G401.6 (cell line): ENCODE measurements around the gene KRT4.
"Not testable (repeated sequence)": the region's sequence is repeated elsewhere in the genome, so short reads cannot be mapped to it uniquely, and the experiment has no call there.

Experiments used
- FAIRE-seq: peaks from 2 replicates; lab custom pipeline; 2012; peaks lifted over from hg19 to GRCh38; lab: Jason Lieb, UNC

KRT4 gene

GRCh38 chr12:52807544-52808470 lies 6.1 kb downstream of the KRT4 start:
- no peak for FAIRE-seq

DNA sequence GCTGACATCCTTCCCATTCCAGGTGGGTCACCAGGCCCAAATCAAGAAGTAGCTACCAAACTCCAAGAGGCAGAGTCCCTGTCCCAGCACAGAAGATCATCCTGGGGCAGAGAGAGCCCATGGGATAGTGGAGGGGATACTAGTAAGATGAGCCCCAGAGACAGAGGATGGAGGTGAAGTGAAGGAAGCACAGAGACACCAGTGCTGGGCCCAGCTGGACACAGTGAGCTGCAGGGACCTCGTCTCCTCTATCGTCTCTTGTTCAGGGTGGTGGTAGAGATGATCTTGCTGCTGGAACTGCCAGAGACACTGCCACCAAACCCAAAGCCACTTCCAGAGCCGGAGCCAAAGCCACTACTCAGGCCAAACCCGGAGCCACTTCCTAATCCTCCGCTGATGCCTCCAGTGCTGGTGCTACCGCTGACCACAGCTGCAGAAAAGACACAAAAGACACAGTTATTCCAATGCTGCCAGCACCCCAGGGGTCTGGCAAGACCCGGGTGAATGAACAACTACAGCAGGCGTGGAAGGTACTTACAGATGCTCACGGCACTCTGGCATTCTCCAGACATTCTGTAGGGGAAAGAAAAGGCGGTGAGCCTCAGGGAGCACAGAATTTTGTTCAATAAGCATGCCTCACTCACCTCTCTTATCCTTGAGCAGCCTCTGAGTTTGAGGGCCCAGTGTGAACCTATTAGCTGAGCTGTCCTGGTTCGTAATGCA lies 6.9 kb downstream of the KRT4 start:
- FAIRE-seq, result no peak

- FAIRE-seq, result no peak
Measured at GRCh38 chr12:52806169-52806811, 7.6 kb downstream of the KRT4 start.

GRCh38 chr12:52805739-52806138 lies 8.2 kb downstream of the KRT4 start:
- no peak for FAIRE-seq

- no peak for FAIRE-seq
Measured at GRCh38 chr12:52805000-52805399, 8.9 kb downstream of the KRT4 start.

GRCh38 chr12:52802442-52802841 lies 11.5 kb downstream of the KRT4 start:
- FAIRE-seq, result no peak

GRCh38 chr12:52801773-52802172 lies 12.1 kb downstream of the KRT4 start:
- FAIRE-seq, result no peak

GRCh38 chr12:52800259-52800917 lies 13.5 kb downstream of the KRT4 start:
- no peak for FAIRE-seq

DNA sequence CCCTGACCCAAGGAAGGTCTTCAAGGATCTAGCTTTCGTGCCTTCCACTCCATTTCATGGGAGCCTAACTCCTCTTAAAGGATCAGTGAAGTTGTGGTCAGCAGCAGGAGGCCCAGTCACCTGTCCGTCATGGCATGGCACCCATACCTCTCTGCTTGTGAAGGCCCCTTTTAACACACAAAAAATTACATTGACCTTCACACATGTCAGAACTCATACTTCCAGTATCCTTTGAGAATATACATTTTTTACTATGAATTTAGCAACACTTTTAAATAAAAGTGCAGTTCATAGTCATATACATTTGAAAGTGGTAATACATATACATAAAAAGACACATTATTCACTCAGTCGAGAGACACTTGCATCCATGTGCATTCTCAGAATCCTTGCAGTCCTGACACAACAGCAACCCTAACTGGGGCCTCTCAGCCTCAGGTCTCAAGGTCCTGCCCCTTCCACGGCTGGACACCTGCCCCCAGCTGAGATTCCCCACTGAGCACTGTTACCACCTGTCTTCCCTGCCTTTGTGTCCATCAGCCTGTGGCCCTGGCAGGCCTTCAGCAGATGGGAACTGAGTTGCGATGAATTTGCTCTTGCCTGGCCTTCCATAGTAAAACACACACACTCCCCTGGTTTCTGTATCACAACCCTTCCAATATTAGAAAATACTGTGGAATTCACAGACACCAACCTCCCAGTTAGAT lies 14.3 kb downstream of the KRT4 start:
- no peak for FAIRE-seq

DNA sequence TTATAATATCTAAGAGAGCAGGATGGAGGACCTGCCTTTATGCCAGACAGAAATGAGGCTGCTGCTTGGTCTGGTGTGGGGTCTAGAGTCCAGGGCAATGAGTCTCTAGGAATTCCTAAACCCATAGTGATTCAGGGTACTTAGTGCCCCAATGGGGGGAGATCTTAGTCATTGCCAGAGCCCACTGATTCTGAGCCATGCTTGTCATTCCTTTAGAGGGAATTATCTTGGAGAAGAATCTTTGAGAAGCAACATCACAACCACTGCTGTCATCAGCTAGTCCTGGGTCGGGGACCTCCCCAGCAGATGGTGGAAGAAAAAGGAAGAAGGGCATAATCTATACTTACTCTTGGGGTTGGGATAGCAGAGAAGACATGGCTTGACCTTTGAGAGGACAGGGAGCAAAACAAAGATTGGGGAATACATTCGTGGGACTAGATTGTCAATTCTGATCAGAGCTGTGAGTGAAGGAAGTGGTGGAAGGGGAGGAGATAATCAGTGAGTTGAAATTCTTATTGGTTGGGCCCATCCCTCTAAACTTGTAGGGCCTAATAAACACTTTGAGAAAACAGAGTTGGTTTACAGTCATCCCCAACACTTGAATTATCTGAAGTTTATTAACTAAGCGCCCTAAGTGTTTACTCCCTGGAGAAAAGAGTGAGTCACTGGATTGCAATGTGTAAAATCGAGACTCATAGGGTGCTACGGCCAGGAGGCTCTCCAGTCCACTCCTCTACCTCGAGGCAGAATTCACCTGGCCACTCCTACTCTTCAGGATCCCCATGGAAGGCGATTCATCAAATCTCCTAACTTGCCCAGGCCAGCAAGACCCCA lies 15.0 kb downstream of the KRT4 start:
- FAIRE-seq, result no peak

- FAIRE-seq, result no peak
Measured at GRCh38 chr12:52798003-52798670, 15.8 kb downstream of the KRT4 start.

- no peak for FAIRE-seq
Measured at GRCh38 chr12:52797529-52797894, 16.4 kb downstream of the KRT4 start.

- no peak for FAIRE-seq
Measured at GRCh38 chr12:52796839-52797528, 16.9 kb downstream of the KRT4 start.

DNA sequence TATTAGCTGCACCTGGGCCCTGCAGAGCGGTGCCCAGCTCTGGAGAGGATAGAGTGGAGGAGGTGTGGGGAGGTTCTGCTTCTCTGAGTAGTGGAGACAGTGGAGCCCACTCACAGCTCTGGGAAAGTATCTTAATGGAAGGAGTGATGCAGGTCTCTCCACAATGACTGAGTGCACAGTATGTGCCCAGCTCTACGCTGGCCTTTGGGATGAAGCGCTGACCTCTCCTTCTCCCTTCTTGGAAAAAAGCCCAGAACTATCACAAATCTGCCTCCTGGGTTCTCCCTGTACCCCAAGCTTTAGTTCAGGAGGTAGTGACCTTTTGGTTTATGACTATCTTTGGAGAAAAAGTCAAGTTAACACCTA lies 17.5 kb downstream of the KRT4 start:
- FAIRE-seq, result no peak

GRCh38 chr12:52795694-52796428 lies 18.1 kb downstream of the KRT4 start, which contains the start of gene KRT3:
Gene KRT3 (minus strand): TSS chr12:52796117. CDS start chr12:52796042, 75 bp downstream.
- no peak for FAIRE-seq

DNA sequence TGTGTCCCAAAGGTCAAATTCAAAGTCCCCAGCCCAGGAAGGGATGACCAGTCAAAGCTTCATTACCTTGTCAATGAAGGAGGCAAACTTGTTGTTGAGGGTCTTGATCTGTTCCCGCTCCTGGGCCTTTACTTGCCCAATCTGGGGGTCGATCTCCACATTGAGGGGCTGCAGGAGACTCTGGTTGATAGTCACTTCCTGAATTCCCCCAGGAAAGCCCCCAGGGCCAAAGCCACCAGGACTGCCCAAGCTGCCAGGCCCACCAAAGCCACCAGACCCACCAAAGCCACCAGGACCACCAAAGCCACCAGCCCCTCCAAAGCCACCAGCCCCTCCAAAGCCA lies 18.6 kb downstream of the KRT4 start:
- not testable (repeated sequence) for FAIRE-seq

DNA sequence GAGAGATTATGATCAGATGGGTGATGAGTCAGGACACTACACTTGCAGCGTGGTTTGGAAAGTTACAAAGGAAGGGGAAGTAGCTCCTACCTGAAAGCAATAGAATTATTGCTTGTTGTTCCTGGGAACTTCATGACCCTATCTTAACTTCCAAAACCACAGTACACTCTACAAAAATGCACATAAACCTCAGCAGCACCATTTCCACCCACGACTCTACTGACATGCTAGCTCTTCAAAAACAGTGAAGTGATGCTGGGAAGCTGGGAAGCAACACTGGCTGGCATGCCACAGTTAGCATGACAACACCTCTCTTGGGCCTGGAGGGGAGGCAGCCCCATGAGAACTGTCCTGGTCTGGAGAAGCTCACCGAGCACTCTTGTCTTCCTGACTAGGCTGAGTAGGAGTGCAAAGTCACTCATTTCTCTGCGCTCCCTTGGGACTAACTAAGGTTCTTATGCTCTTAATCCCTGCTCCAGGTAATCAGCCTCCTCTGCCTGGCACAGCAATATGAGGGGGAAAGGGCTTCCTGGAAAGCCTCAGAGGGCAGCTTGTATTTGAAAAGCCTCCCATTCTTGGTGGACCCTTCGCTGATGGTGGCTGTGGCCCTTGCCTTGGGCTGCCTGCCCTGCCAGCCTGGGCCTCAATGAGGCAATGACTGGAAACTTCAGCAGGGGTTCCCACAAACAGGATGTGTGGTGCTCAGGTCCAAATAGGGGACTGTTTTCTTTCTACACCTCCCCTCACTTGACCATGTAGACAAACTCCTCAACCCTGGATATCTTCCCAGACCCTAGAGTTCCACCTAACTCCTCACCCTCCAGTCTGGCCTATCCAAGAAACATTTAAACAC lies 19.2 kb downstream of the KRT4 start:
- no peak for FAIRE-seq
